Lower leg skin (tissue), 4 donors: Measurements from ENCODE around the gene FAM177A1. TPM values are rescaled to one million over a fixed set of nuclear protein-coding genes. Genes with fewer than 3 reads are reported as not detected.
A peak's percentile ranks its signal among the peaks of the same experiment; 100 is the strongest.

ENCODE experiments used
- DNase-seq, 2 donors: peaks; one replicate each; pipeline ENCODE4 v3.0.0-alpha.2; 2019; ENCODE audit warnings: low spot score in 2 of 2
- H3K4me3 ChIP-seq: fragments of 200-600 bp; sonication (generic); 2 replicates; pipeline ENCODE4 v1.5.1; 2017; ENCODE audit warnings: mild to moderate bottlenecking, low read depth; ENCODE audit not compliant: poor library complexity, severe bottlenecking
- POLR2A ChIP-seq, 2 donors: fragments of 450-650 bp; IDR thresholded peaks; one replicate each; pipeline ENCODE4 v1.6.1; 2016 to 2017; ENCODE audit warnings: antibody characterized with exemption in 2 of 2, mild to moderate bottlenecking in 1 of 2, moderate library complexity in 1 of 2
- WGBS, 2 donors: methylation state at CpG; one replicate each; pipeline ENCODE4 v1.1.5; 2018; 5-methylcytosine and 5-hydroxymethylcytosine counted together
- intact Hi-C: fragments of 100-400 bp; cut with DNase I; formaldehyde crosslinking; loops from one replicate; pipeline ENCODE4 v1.15.0; 2023; ENCODE audit warnings: low total_unique reads
- total RNA-seq, 4 donors: library from RNA; depleted of rRNA; stranded (reverse); fragments of >200 nt; gene quantifications; one replicate each; pipeline ENCODE4 v1.1.0, GENCODE V29; 2016
- TF ChIP-seq, protein P1 (sequence below), 3 donors: fragments of 450-650 bp; IDR thresholded peaks; one replicate each; pipeline ENCODE4 v1.5.1; 2016; ENCODE audit warnings: antibody characterized with exemption in 3 of 3, mild to moderate bottlenecking in 3 of 3, moderate library complexity in 2 of 3

Gene FAM177A1
- total RNA-seq, 4 donors from 2014 or later: 38.8 to 51.5 (median 47.7) TPM

DNA sequence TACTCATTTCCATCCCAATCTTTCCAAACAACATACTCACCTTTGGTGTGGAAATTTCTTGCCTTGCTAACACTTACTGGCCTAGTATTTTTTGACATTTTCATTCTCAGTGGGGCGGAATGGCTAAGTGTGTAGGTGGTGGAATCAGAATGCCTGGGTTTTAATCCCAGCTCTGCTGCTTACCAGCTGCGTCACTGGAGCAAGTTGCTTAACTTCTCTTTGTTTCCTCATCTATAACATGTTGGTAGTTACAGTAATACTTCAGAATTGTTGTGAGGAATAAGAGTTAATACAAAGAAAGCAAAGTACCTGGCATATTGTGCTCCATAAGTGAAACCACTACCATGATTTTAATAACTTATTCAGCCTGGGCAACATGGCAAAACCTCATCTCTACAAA is 3.0 kb upstream of the FAM177A1 start:
- intact Hi-C loops: no loop called here
- no peak for DNase-seq
- WGBS, 2 donors: 93 to 94% methylated on average over 2 of the region's 2 CpGs
- no peak for TF ChIP-seq POLR2A (IDR thresholded peaks at IDR 0.05)
- no peak overlapping the region for H3K4me3 ChIP-seq

DNA sequence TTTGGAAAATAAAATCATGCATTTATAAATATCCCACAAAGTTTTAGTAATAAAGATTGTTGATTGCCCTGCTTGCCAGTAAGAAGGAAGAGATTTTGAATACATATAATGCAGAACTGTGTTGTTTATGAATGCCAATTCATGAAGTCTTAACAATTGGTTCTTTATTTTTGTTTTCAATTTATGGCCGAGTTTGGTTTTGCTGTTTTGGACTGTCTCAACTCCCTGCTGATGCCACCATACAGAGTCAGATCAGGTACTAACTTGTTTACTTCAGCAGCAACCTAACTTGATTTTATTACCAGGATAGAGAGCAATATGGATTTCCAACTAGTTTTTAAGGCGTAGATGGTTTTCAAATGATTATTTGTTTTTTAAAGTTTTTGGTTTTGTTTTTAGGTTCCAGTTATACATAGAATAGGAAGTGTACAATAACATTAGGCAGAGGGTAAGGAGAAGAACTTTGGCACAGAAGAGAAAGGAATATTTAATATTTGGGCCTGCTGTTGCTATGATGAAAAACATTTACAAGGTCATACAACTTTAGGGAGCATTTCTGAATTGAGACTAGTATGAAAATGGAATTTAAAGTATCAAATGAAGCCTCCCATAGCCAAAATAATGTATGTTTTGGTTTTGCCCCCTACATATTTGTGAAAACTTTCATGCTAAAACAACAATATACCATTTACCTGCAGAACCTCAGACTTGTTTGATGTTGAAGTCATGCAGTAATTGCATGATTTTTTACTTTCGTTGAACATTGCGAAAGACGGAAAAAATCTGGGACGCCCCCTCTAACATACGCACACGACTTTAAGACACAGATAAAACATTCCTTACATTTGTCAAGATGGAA is 904 bp upstream of the FAM177A1 start:
- TF ChIP-seq POLR2A (IDR thresholded peaks at IDR 0.05): no peak
- TF ChIP-seq, protein P1, sequence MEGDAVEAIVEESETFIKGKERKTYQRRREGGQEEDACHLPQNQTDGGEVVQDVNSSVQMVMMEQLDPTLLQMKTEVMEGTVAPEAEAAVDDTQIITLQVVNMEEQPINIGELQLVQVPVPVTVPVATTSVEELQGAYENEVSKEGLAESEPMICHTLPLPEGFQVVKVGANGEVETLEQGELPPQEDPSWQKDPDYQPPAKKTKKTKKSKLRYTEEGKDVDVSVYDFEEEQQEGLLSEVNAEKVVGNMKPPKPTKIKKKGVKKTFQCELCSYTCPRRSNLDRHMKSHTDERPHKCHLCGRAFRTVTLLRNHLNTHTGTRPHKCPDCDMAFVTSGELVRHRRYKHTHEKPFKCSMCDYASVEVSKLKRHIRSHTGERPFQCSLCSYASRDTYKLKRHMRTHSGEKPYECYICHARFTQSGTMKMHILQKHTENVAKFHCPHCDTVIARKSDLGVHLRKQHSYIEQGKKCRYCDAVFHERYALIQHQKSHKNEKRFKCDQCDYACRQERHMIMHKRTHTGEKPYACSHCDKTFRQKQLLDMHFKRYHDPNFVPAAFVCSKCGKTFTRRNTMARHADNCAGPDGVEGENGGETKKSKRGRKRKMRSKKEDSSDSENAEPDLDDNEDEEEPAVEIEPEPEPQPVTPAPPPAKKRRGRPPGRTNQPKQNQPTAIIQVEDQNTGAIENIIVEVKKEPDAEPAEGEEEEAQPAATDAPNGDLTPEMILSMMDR (IDR thresholded peaks at IDR 0.05): no peak
- no peak overlapping the region for H3K4me3 ChIP-seq
- no peak for DNase-seq
- 15 to 17% methylated on average over 8 of the region's 8 CpGs for WGBS, 2 donors
- intact Hi-C loops: no loop called here

DNA sequence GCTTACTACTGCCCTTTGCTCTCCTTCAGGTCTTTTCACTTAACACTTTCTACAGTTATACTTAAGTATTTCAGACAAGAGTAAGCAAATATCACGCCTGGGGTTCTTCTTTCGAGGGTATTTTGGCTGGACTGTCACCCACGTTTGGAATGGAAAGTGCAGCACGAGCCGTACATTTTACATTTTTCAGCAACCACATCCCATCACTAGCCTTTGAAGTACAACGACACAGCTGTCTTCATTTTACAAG is 349 bp upstream of the FAM177A1 start:
- WGBS, 2 donors: 0% methylated on average over 6 of the region's 6 CpGs
- no peak for DNase-seq
- no peak overlapping the region for H3K4me3 ChIP-seq
- TF ChIP-seq, protein P1 (IDR thresholded peaks at IDR 0.05): no peak
- intact Hi-C loops: no loop called here

DNA sequence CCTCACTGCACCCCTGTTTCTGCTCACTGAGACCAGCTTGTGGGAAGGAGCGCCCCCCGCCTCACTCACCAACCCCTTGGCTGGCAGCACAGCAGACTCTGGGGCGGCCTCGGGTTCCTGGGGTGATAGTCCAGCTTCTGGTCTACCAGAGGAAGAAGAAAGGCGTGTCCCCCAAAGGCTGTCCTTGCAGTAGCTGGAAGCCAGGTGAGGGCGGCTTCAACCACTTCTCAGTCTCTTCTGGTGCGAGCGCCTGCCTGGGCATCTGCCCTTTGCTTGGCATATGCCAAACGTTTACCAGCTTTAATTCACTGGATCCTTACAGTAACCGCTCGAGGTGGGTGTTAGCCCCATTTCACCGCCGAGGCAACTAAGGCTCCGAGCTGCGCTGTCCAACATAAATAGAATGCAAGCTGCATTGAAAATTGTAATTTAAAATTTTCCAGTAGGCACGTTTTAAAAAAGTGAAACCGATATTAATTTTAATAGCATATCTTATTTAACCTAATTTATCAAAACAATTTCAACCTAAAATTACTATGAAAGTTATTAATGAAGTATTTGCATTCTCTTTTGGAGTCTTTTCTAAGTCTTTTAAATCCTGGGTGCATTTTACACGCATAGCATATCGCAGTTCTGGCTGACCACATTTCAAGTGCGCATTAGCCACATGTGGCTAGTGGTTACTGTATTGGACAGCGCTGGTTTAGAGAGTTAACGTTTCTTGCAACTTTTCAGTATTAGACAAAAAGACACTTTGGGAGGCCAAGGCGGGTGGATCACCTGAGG is 872 bp downstream of the FAM177A1 start:
- peak overlapping the region; percentile 77 for H3K4me3 ChIP-seq
- DNase-seq: peak; percentile 54 to 89
- 22 to 25% methylated on average over 23 of the region's 23 CpGs for WGBS, 2 donors
- intact Hi-C loops: no loop called here
- TF ChIP-seq, protein P1 (IDR thresholded peaks at IDR 0.05): no peak
- TF ChIP-seq POLR2A (IDR thresholded peaks at IDR 0.05): no peak

DNA sequence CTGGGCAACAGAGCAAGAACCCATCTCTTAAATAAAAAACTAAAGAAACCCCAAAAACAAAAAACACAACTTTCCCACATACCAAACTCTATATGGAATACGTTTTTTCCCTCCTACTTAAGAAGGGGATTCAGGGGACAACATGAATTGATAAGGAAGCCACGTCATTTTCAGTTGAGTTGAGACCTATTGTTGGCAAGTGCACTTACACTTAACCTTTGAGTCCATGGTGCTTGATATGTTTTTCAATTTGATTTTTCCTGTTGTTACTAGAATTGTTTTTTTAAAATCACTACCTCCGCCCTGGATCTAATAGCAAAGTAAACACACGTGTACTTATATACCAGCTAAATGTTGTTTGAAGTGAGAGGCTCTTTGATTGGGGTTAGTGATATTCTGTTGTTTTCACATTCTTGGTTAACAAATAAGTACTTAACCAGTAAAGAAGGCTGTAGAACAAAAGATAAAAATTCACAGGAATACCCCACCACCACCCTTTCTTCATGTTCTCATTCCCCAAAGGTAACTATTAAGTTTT is 2.0 kb downstream of the FAM177A1 start:
- H3K4me3 ChIP-seq: no peak overlapping the region
- WGBS, 2 donors: 73 to 82% methylated on average over 4 of the region's 4 CpGs
- intact Hi-C loops: no loop called here
- TF ChIP-seq POLR2A (IDR thresholded peaks at IDR 0.05): no peak
- TF ChIP-seq, protein P1 (IDR thresholded peaks at IDR 0.05): no peak
- no peak for DNase-seq

DNA sequence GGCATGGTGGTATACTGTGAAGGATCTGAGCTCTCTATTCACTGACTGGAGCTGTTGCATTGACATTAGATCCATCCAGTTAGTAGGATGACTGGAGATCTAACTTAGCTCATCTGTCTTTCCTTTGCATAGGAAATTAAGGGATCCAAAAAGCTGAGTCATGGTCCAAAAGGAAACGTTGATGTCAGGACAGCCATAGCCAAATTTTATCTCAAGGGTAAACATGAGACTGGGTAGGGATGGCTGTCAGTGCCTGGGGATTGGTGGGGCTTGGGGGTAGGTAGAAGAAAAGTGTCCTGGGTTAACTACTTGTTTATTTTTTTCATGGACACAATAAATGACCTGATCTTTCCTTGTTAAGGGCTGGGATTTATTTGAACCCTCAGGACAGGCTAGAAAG is 4.6 kb downstream of the FAM177A1 start:
- intact Hi-C loops: no loop called here
- H3K4me3 ChIP-seq: no peak overlapping the region
- WGBS, 2 donors: 0% methylated on average over 1 of the region's 1 CpG
- TF ChIP-seq, protein P1 (IDR thresholded peaks at IDR 0.05): no peak
- TF ChIP-seq POLR2A (IDR thresholded peaks at IDR 0.05): no peak
- no peak for DNase-seq
